ENCODE measurements around the gene PDZRN3.

Gene PDZRN3

DNA sequence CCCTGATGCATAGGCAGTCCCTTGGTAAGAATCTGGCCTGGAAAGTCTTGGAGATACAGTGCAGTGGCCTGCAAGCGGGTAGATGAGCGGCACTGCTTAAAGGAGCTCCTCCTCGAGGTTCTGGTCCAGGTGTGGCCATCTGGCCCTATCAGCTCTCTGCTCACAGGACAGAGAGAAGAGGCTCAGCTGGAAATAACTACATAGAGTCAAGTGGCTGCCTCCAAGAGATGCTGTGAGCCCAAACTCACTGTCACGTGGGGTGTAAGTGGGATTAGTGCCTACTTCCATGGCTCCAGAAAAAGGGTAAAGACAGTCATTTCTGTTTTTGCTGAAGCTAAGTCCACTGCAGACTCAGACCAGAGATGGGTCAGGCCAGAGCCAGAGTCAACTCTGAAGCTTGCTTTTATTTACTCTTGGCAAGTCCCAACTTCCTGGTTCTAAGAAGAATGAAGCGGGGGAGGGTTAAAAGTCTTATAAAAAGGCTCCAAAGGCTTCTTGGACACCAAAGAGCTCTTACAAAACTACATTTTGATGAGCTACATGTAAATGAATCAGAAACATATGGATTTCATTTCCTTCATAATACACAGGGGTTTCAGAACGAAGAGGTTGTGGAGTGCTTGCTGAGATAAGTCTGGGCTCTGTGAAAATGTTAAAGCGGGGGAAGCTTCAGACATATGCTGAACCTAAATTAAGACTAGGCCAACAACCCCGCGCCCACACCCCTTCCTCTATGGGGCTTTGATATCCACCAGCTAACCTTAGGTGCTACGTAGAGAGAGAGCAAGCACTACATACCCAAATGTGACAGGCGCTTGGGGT is 77.1 kb downstream of the PDZRN3 start:
- Histone ChIP-seq H3K36me3 (ENCODE audit: low read depth) (no peaks in the 10 kb centered on the region), H3K4me1 (ENCODE audit: insufficient read depth, poor library complexity, severe bottlenecking) (peaks cover 17% of the 10 kb centered on the region), H3K9me3 (ENCODE audit: severe bottlenecking) (no peaks in the 10 kb centered on the region), H3K27me3 (ENCODE audit: insufficient read depth, poor library complexity, severe bottlenecking) (no peaks in the 10 kb centered on the region), H3K4me3 (ENCODE audit: severe bottlenecking) (no peak overlapping the region), H3K27ac (ENCODE audit: poor library complexity, severe bottlenecking) (peak overlapping the region; percentile 82)
- ATAC-seq (ENCODE audit: low read depth), result peak; percentile 17; the same call in 2 of the 3 replicates
- no peak for DNase-seq (ENCODE audit: low spot score)
- TF ChIP-seq, protein P1, sequence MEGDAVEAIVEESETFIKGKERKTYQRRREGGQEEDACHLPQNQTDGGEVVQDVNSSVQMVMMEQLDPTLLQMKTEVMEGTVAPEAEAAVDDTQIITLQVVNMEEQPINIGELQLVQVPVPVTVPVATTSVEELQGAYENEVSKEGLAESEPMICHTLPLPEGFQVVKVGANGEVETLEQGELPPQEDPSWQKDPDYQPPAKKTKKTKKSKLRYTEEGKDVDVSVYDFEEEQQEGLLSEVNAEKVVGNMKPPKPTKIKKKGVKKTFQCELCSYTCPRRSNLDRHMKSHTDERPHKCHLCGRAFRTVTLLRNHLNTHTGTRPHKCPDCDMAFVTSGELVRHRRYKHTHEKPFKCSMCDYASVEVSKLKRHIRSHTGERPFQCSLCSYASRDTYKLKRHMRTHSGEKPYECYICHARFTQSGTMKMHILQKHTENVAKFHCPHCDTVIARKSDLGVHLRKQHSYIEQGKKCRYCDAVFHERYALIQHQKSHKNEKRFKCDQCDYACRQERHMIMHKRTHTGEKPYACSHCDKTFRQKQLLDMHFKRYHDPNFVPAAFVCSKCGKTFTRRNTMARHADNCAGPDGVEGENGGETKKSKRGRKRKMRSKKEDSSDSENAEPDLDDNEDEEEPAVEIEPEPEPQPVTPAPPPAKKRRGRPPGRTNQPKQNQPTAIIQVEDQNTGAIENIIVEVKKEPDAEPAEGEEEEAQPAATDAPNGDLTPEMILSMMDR (IDR thresholded peaks at IDR 0.05; ENCODE audit: poor library complexity, severe bottlenecking), result no peak

DNA sequence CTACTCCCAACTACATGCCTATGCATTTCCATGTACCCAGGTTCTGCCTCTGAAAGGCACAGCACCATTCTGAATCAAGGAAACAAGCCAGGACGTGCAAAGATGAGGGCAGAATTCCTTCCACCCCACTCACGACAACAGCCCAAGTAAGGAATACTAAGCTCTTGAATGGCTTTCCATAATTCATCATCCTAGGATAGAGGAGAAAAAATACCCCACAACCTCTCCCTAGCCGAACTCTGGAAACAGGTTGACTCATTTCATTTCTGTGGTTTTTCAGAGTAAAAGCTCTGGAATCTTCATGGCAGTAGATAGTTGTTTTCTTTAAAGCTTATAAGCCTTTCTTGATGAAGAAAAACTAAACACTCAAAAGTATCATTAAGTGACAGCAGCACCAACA is 77.8 kb downstream of the PDZRN3 start:
- no peak for DNase-seq (ENCODE audit: low spot score)
- H3K27ac ChIP-seq (ENCODE audit: poor library complexity, severe bottlenecking), result peak overlapping the region; percentile 82
- H3K4me3 ChIP-seq (ENCODE audit: severe bottlenecking), result no peak overlapping the region
- H3K4me1 ChIP-seq (ENCODE audit: insufficient read depth, poor library complexity, severe bottlenecking), result peaks cover 22% of the 10 kb centered on the region
- TF ChIP-seq, protein P1 (IDR thresholded peaks at IDR 0.05; ENCODE audit: poor library complexity, severe bottlenecking), result no peak
- H3K27me3 ChIP-seq (ENCODE audit: insufficient read depth, poor library complexity, severe bottlenecking), result no peaks in the 10 kb centered on the region
- peak; percentile 97 for ATAC-seq (ENCODE audit: low read depth)
- H3K9me3 ChIP-seq (ENCODE audit: severe bottlenecking), result no peaks in the 10 kb centered on the region
- no peaks in the 10 kb centered on the region for H3K36me3 ChIP-seq (ENCODE audit: low read depth)

- DNase-seq (ENCODE audit: low spot score) (no peak), ATAC-seq (ENCODE audit: low read depth) (no peak)
- Histone ChIP-seq H3K9me3 (ENCODE audit: severe bottlenecking) (no peaks in the 10 kb centered on the region), H3K4me3 (ENCODE audit: severe bottlenecking) (no peak overlapping the region), H3K4me1 (ENCODE audit: insufficient read depth, poor library complexity, severe bottlenecking) (peaks cover 35% of the 10 kb centered on the region), H3K36me3 (ENCODE audit: low read depth) (no peaks in the 10 kb centered on the region), H3K27ac (ENCODE audit: poor library complexity, severe bottlenecking) (no peak overlapping the region), H3K27me3 (ENCODE audit: insufficient read depth, poor library complexity, severe bottlenecking) (no peaks in the 10 kb centered on the region)
- TF ChIP-seq, protein P1 (IDR thresholded peaks at IDR 0.05; ENCODE audit: poor library complexity, severe bottlenecking), result no peak
Observed at GRCh38 chr3:73543412-73543811, 81.3 kb downstream of the PDZRN3 start.

- Histone ChIP-seq H3K36me3 (ENCODE audit: low read depth) (no peaks in the 10 kb centered on the region), H3K27me3 (ENCODE audit: insufficient read depth, poor library complexity, severe bottlenecking) (no peaks in the 10 kb centered on the region), H3K4me1 (ENCODE audit: insufficient read depth, poor library complexity, severe bottlenecking) (peaks cover 27% of the 10 kb centered on the region), H3K9me3 (ENCODE audit: severe bottlenecking) (no peaks in the 10 kb centered on the region), H3K27ac (ENCODE audit: poor library complexity, severe bottlenecking) (peak overlapping the region; percentile 65), H3K4me3 (ENCODE audit: severe bottlenecking) (no peak overlapping the region)
- TF ChIP-seq, protein P1 (IDR thresholded peaks at IDR 0.05; ENCODE audit: poor library complexity, severe bottlenecking), result no peak
- ATAC-seq (ENCODE audit: low read depth) (no peak), DNase-seq (ENCODE audit: low spot score) (no peak)
Observed at GRCh38 chr3:73542136-73542535, 82.6 kb downstream of the PDZRN3 start.
